Astrocyte (in vitro differentiated cells and primary cell): ENCODE results near the gene AGBL4. TPM values are rescaled to one million over a fixed set of nuclear protein-coding genes. Genes with fewer than 3 reads are reported as not detected.

ENCODE experiments used
- DNase-seq: peaks from one replicate; pipeline ENCODE4 v3.0.0-alpha.2; 2010; ENCODE audit warnings: low read depth
- FAIRE-seq: peaks from 2 replicates; lab custom pipeline; 2011; peaks lifted over from hg19 to GRCh38; lab: Jason Lieb, UNC
- H2AFZ ChIP-seq: 2 replicates; pipeline ENCODE4 v1.6.0; 2012; ENCODE audit warnings: low read depth, low read length, inconsistent platforms
- H3K27ac ChIP-seq: 2 replicates; pipeline ENCODE4 v1.5.1; 2011; ENCODE audit warnings: low read depth, low read length, inconsistent platforms
- H3K27me3 ChIP-seq: 2 replicates; pipeline ENCODE4 v1.6.0; 2011; ENCODE audit warnings: low read length, inconsistent platforms; ENCODE audit not compliant: insufficient read depth
- H3K36me3 ChIP-seq: 2 replicates; pipeline ENCODE4 v1.5.1; 2011; ENCODE audit warnings: low read length, inconsistent platforms; ENCODE audit not compliant: insufficient read depth
- H3K4me1 ChIP-seq: 2 replicates; pipeline ENCODE4 v1.5.1; 2011; ENCODE audit warnings: low read length, inconsistent platforms; ENCODE audit not compliant: insufficient read depth
- H3K4me2 ChIP-seq: 2 replicates; pipeline ENCODE4 v1.6.0; 2012; ENCODE audit warnings: low read length, inconsistent platforms
- H3K4me3 ChIP-seq: 2 replicates; pipeline ENCODE4 v1.5.1; 2011; ENCODE audit warnings: low read depth, mild to moderate bottlenecking, low read length, inconsistent platforms; ENCODE audit not compliant: insufficient read depth
- H3K79me2 ChIP-seq: 2 replicates; pipeline ENCODE4 v1.6.0; 2012; ENCODE audit warnings: mild to moderate bottlenecking, low read length, inconsistent platforms; ENCODE audit not compliant: insufficient read depth
- H3K9ac ChIP-seq: 2 replicates; pipeline ENCODE4 v1.6.0; 2012; ENCODE audit warnings: mild to moderate bottlenecking, low read length, inconsistent platforms
- H3K9me3 ChIP-seq: 2 replicates; pipeline ENCODE4 v1.5.1; 2012; ENCODE audit warnings: low read depth, mild to moderate bottlenecking, low read length, inconsistent platforms; ENCODE audit not compliant: insufficient read depth
- H4K20me1 ChIP-seq: 2 replicates; pipeline ENCODE4 v1.6.0; 2012; ENCODE audit warnings: low read length, inconsistent platforms; ENCODE audit not compliant: insufficient read depth
- H3K27ac Mint-ChIP-seq: one replicate; pipeline ENCODE4 v1.8.0; 2021; ENCODE audit warnings: mild to moderate bottlenecking, mixed read lengths; ENCODE audit not compliant: unreplicated experiment
- H3K27me3 Mint-ChIP-seq: one replicate; pipeline ENCODE4 v1.8.0; 2021; ENCODE audit warnings: low read depth, mixed read lengths; ENCODE audit not compliant: unreplicated experiment
- H3K36me3 Mint-ChIP-seq: one replicate; pipeline ENCODE4 v1.8.0; 2021; ENCODE audit warnings: low read depth, mixed read lengths; ENCODE audit not compliant: unreplicated experiment
- H3K4me1 Mint-ChIP-seq: one replicate; pipeline ENCODE4 v1.8.0; 2021; ENCODE audit warnings: low read depth, mixed read lengths; ENCODE audit not compliant: unreplicated experiment
- H3K4me3 Mint-ChIP-seq: one replicate; pipeline ENCODE4 v1.8.0; 2021; ENCODE audit warnings: mild to moderate bottlenecking, moderate library complexity, mixed read lengths; ENCODE audit not compliant: unreplicated experiment
- H3K9me3 Mint-ChIP-seq: one replicate; pipeline ENCODE4 v1.8.0; 2021; ENCODE audit warnings: mild to moderate bottlenecking, mixed read lengths; ENCODE audit not compliant: unreplicated experiment
- EZH2 ChIP-seq: IDR thresholded peaks from 2 replicates; pipeline ENCODE4 v1.6.1; 2012; ENCODE audit warnings: mild to moderate bottlenecking, low read length, inconsistent platforms; ENCODE audit not compliant: insufficient read depth
- total RNA-seq: library from RNA; stranded (reverse); gene quantifications from 2 replicates; pipeline ENCODE4 v1.2.1, GENCODE V29; 2021
- TF ChIP-seq, protein P1 (sequence below): IDR thresholded peaks from 2 replicates; pipeline ENCODE4 v1.5.1; 2011; ENCODE audit warnings: low read depth, mild to moderate bottlenecking, inconsistent platforms, low read length, moderate library complexity; ENCODE audit not compliant: insufficient read depth

Gene AGBL4
- total RNA-seq, 1 donor from 2014 or later, result not detected

DNA sequence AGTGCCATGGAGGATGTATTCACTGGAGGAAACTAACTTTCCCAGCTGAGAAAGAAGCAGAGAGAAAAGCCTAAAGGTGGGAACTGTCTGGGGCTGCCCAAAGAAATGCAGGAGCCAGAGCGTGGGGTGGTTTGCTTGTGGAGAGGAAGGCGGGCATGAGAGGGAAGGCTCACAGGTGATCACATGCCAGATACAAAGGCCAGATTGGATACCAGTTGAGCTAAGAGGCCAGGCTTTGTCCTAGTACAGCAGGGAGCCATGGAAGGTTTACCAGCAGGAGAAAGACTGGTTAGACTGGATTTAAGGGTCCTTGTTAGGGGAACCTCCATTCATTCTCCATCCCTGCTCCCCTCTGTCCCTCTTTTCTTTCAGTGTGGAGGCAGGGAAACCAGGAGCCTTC, 1313.4 kb downstream of the AGBL4 start:
- no peaks in the 10 kb centered on the region for H3K9me3 ChIP-seq
- DNase-seq, result no peak
- Mint-ChIP-seq H3K27me3 (peaks cover 31% of the 10 kb centered on the region), H3K4me3 (no peak overlapping the region), H3K4me1 (no peaks in the 10 kb centered on the region), H3K36me3 (no peaks in the 10 kb centered on the region), H3K9me3 (no peaks in the 10 kb centered on the region), H3K27ac (no peak overlapping the region)
- no peak overlapping the region for H3K27ac ChIP-seq
- FAIRE-seq, result no peak
- H3K4me1 ChIP-seq, result no peaks in the 10 kb centered on the region
- no peaks in the 10 kb centered on the region for H3K79me2 ChIP-seq
- no peak overlapping the region for H3K4me3 ChIP-seq
- TF ChIP-seq, protein P1, sequence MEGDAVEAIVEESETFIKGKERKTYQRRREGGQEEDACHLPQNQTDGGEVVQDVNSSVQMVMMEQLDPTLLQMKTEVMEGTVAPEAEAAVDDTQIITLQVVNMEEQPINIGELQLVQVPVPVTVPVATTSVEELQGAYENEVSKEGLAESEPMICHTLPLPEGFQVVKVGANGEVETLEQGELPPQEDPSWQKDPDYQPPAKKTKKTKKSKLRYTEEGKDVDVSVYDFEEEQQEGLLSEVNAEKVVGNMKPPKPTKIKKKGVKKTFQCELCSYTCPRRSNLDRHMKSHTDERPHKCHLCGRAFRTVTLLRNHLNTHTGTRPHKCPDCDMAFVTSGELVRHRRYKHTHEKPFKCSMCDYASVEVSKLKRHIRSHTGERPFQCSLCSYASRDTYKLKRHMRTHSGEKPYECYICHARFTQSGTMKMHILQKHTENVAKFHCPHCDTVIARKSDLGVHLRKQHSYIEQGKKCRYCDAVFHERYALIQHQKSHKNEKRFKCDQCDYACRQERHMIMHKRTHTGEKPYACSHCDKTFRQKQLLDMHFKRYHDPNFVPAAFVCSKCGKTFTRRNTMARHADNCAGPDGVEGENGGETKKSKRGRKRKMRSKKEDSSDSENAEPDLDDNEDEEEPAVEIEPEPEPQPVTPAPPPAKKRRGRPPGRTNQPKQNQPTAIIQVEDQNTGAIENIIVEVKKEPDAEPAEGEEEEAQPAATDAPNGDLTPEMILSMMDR, result no peak
- no peak for TF ChIP-seq EZH2
- no peaks in the 10 kb centered on the region for H4K20me1 ChIP-seq
- H3K9ac ChIP-seq, result no peak overlapping the region
- H3K4me2 ChIP-seq, result no peak overlapping the region
- no peak overlapping the region for H2AFZ ChIP-seq
- no peaks in the 10 kb centered on the region for H3K36me3 ChIP-seq
- no peaks in the 10 kb centered on the region for H3K27me3 ChIP-seq

DNA sequence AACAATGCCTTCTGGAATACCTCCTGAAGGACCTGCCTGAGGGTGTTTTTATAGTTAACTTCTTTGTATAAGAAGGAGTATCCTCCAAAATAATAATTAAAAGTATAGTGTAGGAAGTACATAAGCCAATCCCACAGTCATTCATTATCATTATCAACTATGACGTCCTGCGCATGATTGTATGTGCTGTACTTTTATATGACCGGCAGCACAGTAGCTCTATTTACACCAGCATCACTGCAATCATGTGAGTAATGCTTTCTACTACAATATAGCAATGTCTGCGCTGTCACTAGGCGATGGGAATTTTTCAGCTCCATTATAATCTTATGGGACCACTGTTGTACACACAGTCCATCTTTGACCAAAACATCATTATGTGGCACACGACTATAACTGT, 1319.0 kb downstream of the AGBL4 start:
- no peaks in the 10 kb centered on the region for H3K36me3 Mint-ChIP-seq
- Histone ChIP-seq H3K36me3 (no peaks in the 10 kb centered on the region), H3K27me3 (no peaks in the 10 kb centered on the region), H3K4me3 (no peak overlapping the region), H3K4me1 (no peaks in the 10 kb centered on the region), H2AFZ (no peak overlapping the region), H3K9ac (no peak overlapping the region), H3K27ac (no peak overlapping the region), H3K79me2 (no peaks in the 10 kb centered on the region), H4K20me1 (no peaks in the 10 kb centered on the region), H3K9me3 (no peaks in the 10 kb centered on the region), H3K4me2 (no peak overlapping the region)
- no peak for DNase-seq
- H3K27me3 Mint-ChIP-seq, result peaks cover 14% of the 10 kb centered on the region
- H3K4me1 Mint-ChIP-seq, result no peaks in the 10 kb centered on the region
- H3K9me3 Mint-ChIP-seq, result no peaks in the 10 kb centered on the region
- no peak overlapping the region for H3K27ac Mint-ChIP-seq
- FAIRE-seq, result no peak
- TF ChIP-seq, protein P1, result no peak
- TF ChIP-seq EZH2, result no peak
- no peak overlapping the region for H3K4me3 Mint-ChIP-seq

DNA sequence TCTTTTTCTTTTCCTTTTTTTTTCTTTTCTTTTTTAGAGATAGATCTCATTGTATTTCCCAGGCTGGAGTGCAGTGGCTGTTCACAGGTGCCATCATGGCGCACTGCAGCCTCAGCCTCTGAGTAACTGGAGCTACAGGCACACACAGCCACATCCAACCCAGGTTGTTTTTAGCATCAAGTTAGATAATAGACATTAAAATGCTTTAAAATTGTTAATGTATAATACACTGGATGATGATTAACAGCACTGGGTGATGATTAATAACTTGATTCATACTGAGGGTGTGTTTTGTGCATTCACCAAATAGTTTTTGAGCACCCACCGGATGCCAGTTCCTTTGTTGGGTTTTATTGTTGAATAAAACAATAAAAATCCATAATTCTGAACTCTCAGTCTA, 1322.3 kb downstream of the AGBL4 start:
- Histone ChIP-seq H3K27me3 (no peaks in the 10 kb centered on the region), H3K27ac (no peak overlapping the region), H2AFZ (no peak overlapping the region), H3K4me3 (no peak overlapping the region), H3K4me1 (no peaks in the 10 kb centered on the region), H3K36me3 (no peaks in the 10 kb centered on the region), H3K9ac (no peak overlapping the region), H3K4me2 (no peak overlapping the region), H4K20me1 (no peaks in the 10 kb centered on the region), H3K79me2 (no peaks in the 10 kb centered on the region), H3K9me3 (no peaks in the 10 kb centered on the region)
- FAIRE-seq, result no peak
- TF ChIP-seq, protein P1, result no peak
- TF ChIP-seq EZH2, result no peak
- Mint-ChIP-seq H3K36me3 (no peaks in the 10 kb centered on the region), H3K27ac (no peak overlapping the region), H3K27me3 (peaks cover 13% of the 10 kb centered on the region), H3K4me3 (no peak overlapping the region), H3K4me1 (no peaks in the 10 kb centered on the region), H3K9me3 (no peaks in the 10 kb centered on the region)
- no peak for DNase-seq
